Activated naive CD8-positive, alpha-beta T cell treated with anti-CD3 and anti-CD28 coated beads, Interleukin-2, amount 50 U/mL, for 16 hours (primary cell): Measurements from ENCODE around the gene FBN2.
"Not testable (repeated sequence)": the region's sequence is repeated elsewhere in the genome, so short reads cannot be mapped to it uniquely, and the experiment has no call there.

Source experiments
- DNase-seq: peaks from one replicate; pipeline ENCODE4 v3.0.0-alpha.2; 2020; ENCODE audit warnings: low read depth, low spot score

The FBN2 gene

GRCh38 chr5:128426090-128426534, 111.9 kb downstream of the FBN2 start:
- no peak for DNase-seq

DNA sequence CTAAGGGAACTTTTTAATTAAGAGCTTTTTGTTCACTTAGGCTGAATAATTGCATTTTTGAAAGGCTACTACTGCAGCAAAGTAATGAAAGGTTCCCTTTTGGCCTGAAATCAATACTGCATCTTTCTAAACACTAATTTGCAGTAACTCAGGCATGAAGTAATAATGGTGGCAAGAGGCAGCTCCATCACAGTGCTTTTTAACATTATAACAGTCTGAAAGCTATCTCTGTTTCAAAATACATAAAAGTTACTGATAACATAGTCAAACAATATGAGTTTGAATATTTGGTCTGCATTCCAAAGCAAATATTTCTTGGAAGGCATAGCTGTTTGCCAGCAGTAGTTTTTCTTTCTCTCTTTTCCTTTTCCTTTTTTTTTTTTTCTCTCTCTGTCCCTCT, 113.4 kb downstream of the FBN2 start:
- no peak for DNase-seq

- no peak for DNase-seq
Observed at GRCh38 chr5:128422612-128423011, 115.4 kb downstream of the FBN2 start.

DNA sequence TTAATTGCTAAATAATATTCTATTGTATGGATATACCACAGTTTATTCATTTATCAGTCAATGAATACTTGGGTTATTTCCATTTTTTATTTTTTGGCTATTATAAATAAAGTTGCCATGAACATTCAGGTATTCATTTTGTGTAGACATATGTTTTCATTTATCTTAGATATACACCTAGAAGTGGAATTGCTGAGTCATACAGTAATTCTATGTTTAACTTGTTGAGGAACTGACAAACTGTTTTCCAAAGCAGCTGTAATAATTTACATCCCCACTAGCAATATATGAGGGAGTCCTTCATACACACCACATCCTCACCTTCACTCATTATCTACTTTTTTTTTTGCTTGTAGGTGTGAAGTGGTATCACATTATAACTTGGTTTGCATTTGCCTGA, 123.6 kb downstream of the FBN2 start:
- DNase-seq = no peak

- no peak for DNase-seq
Observed at GRCh38 chr5:128413356-128413755, 124.7 kb downstream of the FBN2 start.

DNA sequence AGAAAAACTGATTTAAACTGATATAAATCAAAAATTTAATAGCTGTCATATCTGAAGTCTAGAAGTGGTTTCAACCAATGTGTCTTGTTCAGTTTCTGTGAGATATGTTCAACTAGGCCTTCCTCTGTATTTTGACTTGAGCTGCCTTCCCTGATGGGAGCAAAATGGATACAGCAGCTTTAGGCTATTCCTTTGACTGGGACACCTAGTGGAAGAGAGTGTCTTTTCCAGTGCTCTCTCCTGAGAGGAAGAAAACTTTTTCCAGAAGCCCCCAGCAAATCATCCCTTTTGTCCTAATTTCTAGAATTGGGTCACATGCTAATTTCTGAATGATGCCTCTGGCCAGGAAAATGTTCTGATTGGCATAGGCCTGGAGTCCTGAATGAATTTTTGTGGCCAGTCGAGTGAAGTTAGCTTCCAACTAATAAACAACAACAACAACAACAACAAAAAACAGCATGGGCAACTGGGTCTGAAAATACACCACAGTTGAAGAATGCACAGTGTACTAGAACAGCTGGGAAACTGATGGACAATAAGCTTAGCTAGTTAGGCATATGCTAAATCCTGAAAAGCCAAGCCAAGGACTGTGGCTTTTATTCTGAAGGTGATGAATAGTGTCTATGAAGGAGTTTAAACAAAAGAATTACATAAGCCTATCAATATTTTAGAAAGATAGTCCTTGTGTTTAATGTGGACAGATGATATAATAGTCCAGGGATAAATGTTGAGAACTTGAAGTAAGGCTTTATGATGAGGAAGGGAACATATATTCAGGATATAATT, 125.7 kb downstream of the FBN2 start:
- DNase-seq = no peak

GRCh38 chr5:128409166-128409800, 128.8 kb downstream of the FBN2 start:
- no peak for DNase-seq

DNA sequence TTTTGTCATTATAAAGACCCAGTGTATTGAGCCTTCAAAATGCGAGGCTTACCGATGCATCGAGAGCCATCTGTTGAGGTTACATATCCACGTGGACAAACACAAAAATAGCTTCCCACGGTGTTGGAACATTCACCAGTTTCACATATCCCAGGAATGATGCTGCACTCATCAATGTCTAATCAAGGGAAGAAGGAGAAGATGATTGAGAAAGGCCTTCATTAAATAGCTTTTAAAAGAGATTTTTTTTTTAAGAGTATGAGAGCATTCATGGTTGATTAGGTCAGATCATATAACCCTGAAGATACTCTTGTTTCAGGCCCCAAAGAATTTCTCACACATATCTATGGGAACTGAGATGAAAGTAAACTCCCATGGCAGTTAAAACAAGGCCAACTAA, 129.4 kb downstream of the FBN2 start:
- no peak for DNase-seq

GRCh38 chr5:128407944-128408343, 130.1 kb downstream of the FBN2 start:
- DNase-seq = no peak

DNA sequence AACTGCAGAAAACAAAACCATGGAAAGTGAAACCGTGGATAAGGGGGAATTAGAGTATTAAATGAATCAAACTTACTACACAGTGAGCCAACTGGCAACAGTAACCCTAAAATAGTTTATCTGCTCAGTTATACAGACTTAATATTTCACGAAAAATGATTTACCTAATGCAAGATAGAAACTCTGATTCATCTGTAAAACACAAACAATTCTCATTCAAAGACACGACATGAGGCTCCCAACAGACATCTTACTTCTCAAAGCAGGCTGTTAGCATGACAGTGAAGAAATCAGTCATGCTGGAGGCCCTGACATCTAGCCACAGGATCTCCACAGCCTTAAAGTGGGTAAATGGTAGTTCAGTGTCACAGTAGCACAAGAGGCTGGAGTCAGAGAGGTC, 131.2 kb downstream of the FBN2 start:
- no peak for DNase-seq

GRCh38 chr5:128405159-128405558, 132.9 kb downstream of the FBN2 start:
- no peak for DNase-seq

- DNase-seq = no peak
Observed at GRCh38 chr5:128403333-128403732, 134.7 kb downstream of the FBN2 start.

GRCh38 chr5:128402506-128402905, 135.5 kb downstream of the FBN2 start:
- no peak for DNase-seq

GRCh38 chr5:128400766-128401165, 137.3 kb downstream of the FBN2 start:
- DNase-seq = not testable (repeated sequence)

- no peak for DNase-seq
Observed at GRCh38 chr5:128399111-128399510, 138.9 kb downstream of the FBN2 start.

GRCh38 chr5:128397876-128398275, 140.2 kb downstream of the FBN2 start:
- DNase-seq = no peak

DNA sequence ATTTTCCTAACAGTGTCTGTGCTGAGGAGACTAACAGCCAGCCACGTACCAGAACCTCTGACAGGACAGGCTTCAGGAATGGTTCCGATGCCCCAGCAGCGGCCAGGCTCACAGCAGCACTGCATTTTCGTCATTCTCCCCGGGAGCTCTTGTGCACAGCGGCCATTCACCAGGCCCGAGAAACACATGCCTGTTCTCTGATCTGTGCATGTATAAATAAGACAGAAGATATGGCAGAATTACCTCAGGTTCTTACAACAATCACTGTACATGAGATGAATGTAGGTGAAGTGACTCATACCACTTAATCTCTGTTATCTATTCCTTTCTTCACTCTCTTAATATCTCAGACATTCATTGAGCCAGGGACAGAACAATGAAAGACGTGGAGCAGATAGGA, 143.0 kb downstream of the FBN2 start:
- DNase-seq = no peak

DNA sequence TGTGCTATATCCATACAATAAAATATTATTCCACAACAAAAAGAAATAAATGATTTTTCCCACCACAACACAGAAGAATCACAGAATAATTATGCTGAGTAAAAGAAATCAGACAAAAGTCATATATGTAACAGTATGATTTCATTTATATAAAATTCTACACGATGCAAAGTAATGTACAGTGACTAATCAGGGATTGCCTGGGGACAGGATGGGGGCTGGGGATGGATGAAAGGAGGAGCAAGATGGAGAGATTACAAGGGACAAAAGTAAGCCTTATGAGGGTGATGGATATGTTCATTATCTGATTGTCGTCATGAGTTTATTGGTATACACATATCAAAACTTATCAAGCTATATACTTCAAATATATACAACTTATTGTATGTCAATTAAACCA, 154.0 kb downstream of the FBN2 start:
- no peak for DNase-seq

- DNase-seq = no peak
Observed at GRCh38 chr5:128380337-128380736, 157.7 kb downstream of the FBN2 start.

DNA sequence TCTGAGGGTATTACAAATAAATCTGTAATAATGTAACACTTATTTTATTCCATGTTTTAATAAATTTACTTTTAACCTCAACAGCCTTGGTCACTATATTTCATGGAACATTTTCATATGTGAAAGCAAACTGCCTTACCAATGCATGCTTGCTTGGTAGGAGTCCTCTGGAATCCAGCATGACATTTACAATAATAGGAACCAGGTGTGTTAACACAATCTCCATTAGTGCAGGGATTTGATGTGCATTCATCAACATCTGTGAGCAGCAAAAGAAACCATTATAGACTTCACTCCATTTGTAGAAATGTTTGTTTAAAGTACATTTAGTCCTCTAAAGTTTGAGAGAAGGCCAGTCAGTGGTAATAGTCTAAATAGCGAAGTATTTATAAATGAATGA, 159.4 kb downstream of the FBN2 start:
- no peak for DNase-seq

DNA sequence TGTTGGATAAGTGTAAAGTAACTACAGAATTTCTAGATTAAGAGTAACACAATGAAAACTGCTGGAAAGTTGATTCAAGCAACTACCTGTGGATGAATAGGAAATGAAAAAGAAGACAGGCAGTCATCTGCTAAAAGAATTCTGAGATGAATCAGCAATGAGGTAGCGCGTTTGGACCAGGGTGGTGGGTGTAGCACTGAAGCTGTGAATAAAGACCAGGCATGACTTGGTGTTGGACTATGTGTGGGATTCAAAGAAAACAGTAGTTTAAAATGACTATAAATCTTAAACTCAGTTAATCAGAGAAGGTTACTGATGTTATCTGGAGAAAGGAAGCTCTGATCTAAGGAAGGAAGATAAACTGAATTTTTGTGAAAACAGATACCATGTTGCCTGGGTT, 159.8 kb downstream of the FBN2 start:
- no peak for DNase-seq

DNA sequence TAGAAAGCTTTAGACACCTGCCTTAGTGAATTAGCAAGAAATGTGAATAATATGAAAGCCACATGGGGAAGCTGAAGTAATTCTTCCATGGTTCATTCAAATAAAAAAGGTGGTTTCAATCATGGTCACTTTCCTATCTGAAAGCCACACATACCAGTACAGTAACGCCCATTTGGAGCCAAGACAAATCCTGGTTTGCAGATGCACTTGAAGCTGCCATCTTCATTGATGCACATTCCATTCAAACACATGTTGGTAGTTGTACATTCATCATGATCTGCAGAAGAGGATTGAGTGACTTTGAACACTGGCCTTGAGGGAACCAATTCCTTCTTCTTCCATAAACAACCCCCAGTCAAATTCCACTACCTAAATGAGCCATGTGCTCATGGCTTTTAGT, 161.5 kb downstream of the FBN2 start:
- DNase-seq = no peak

DNA sequence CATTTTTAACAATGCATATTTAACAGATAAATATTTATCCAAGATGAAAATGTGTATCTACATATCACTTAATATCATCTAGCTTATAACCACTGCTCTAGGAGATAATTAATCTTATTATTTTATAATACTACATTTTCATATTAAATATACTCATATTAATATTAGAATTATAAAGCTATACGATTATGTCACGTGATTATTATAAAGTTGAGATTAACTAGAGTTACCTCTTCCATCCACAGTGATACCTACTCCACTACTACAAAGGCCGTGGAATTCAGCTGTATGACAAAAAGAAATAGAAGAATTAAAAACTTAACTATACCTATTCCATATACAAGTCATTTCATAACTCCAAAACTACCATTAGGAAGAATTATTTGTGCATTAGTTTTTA, 171.9 kb downstream of the FBN2 start:
- DNase-seq = no peak
